Measurements from ENCODE around the gene PPP1R13L. TPM values are rescaled to one million over a fixed set of nuclear protein-coding genes. Genes with fewer than 3 reads are reported as not detected.
A peak's percentile ranks its signal among the peaks of the same experiment; 100 is the strongest.

The PPP1R13L gene
- total and polyA plus RNA-seq, 2 donors (not counting 1 experiment from before 2014, with no cell fraction given) = 7.4 to 9.2 TPM

DNA sequence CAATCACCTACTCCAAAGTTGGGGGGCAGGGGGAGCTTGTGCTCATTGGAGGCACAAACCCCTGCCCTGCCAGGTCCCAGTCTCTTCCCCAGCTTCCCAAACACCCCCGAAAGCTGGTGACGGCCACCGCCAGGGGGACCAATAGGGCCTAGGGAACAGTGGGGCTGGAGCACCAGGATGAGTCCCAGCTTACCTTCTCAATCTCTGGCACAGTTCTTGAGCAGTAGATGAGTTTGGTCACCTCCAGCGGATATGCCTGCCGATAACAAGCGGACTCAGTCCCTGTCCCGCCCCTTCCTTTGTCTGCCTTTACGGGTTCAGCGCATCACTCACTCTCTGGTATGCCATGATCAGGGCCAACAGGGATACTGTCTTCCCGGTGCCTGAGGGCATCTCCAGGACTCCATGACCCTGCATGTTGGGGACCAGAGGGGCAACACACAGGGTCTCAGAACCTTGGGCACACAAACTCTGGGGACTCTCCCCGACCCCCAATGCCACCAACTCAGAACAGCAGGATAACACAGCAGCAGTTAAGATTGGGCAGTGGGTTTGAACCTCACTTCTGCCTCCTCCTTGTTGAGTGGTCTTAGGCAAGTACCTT, 36.0 kb downstream of the PPP1R13L start:
- Histone ChIP-seq H3K4me2 (replicated peaks; ENCODE audit: low read depth, low read length, poor library complexity, severe bottlenecking) (peak overlapping the region; percentile 94), H3K36me3 (replicated peaks in 1 of 2; ENCODE audit: control extremely low read depth in 1 of 2, control insufficient read depth in 1 of 2, extremely low read depth in 1 of 2, insufficient read depth in 2 of 2, low read length in 1 of 2) (peaks cover 0 to 5% of the 10 kb centered on the region in 2 experiments), H3K79me2 (ENCODE audit: control insufficient read depth, insufficient read depth, low read length) (peaks cover 7% of the 10 kb centered on the region), H2AFZ (ENCODE audit: insufficient read depth, low read depth, low read length, poor library complexity, severe bottlenecking) (no peak overlapping the region), H4K20me1 (ENCODE audit: control insufficient read depth, insufficient read depth, low read length, poor library complexity, severe bottlenecking) (no peaks in the 10 kb centered on the region), H3K27me3 (replicated peaks in 1 of 4; ENCODE audit: control extremely low read depth in 1 of 4, control insufficient read depth in 3 of 4, insufficient read depth in 4 of 4, low read length in 3 of 4) (no peaks in the 10 kb centered on the region), H3K4me1 (ENCODE audit: control insufficient read depth in 2 of 2, insufficient read depth in 2 of 2, low read length in 2 of 2) (peaks cover 3 to 12% of the 10 kb centered on the region in 2 donors), H3K9ac (ENCODE audit: low read length) (no peak overlapping the region), H3K9me3 (ENCODE audit: control extremely low read depth in 1 of 3, control insufficient read depth in 2 of 3, insufficient read depth in 1 of 3, low read length in 2 of 3) (no peaks in the 10 kb centered on the region), H3K27ac (ENCODE audit: low read length in 2 of 2) (no peak overlapping the region), H3K4me3 (ENCODE audit: control extremely low read depth in 1 of 5, extremely low read depth in 1 of 5, insufficient read depth in 1 of 5, low read depth in 2 of 5, low read length in 4 of 5) (no peak overlapping the region)
- POLR2A ChIA-PET = no interaction called here
- DNase-seq (no peak), ATAC-seq (ENCODE audit: low read depth) (no peak)
- no peaks in the 10 kb centered on the region for H3K9me3 Mint-ChIP-seq (ENCODE audit: insufficient read depth)
- H3K4me1 Mint-ChIP-seq = peaks cover 12% of the 10 kb centered on the region
- TF ChIP-seq, protein P1, sequence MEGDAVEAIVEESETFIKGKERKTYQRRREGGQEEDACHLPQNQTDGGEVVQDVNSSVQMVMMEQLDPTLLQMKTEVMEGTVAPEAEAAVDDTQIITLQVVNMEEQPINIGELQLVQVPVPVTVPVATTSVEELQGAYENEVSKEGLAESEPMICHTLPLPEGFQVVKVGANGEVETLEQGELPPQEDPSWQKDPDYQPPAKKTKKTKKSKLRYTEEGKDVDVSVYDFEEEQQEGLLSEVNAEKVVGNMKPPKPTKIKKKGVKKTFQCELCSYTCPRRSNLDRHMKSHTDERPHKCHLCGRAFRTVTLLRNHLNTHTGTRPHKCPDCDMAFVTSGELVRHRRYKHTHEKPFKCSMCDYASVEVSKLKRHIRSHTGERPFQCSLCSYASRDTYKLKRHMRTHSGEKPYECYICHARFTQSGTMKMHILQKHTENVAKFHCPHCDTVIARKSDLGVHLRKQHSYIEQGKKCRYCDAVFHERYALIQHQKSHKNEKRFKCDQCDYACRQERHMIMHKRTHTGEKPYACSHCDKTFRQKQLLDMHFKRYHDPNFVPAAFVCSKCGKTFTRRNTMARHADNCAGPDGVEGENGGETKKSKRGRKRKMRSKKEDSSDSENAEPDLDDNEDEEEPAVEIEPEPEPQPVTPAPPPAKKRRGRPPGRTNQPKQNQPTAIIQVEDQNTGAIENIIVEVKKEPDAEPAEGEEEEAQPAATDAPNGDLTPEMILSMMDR (IDR thresholded peaks at IDR 0.05) = no peak
- TF ChIP-seq EZH2 (IDR thresholded peaks at IDR 0.05; ENCODE audit: borderline replicate concordance, insufficient read depth, low read depth, low read length, poor library complexity, severe bottlenecking) = no peak
- no peaks in the 10 kb centered on the region for H3K27me3 Mint-ChIP-seq
- intact Hi-C loops (cut with micrococcal nuclease) = no loop called here
- H3K27ac Mint-ChIP-seq = no peak overlapping the region
- CTCF ChIA-PET = interaction anchor here (1.4 kb wide), 1 partner anchor 70 kb away, joined by 3 read pairs; no protein-coding TSS in a partner anchor
- WGBS (ENCODE audit: insufficient coverage) = 97% methylated on average over 11 of the region's 11 CpGs
- peak overlapping the region; percentile 67 for H3K4me3 Mint-ChIP-seq

DNA sequence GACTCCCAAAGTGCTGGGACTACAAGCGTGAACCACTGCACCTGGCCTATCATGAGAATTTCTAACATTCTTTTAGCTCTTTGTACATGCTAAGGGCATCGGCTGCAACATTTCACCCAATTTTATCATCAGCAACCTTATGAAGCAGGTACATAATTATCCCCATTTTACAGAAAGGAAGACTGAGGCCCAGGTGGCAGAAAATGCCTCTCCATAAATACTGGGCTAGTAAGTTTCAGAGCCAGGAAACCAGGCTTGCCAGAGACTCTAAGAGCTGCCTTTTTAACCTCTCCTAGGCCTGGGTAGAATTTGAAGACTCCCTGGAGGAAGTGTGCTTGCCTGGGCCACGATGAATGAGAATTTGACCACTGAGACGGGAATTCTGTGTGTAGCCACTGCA, 36.7 kb downstream of the PPP1R13L start:
- Histone ChIP-seq H3K27me3 (replicated peaks in 1 of 4; ENCODE audit: control extremely low read depth in 1 of 4, control insufficient read depth in 3 of 4, insufficient read depth in 4 of 4, low read length in 3 of 4) (no peaks in the 10 kb centered on the region), H3K27ac (ENCODE audit: low read length in 2 of 2) (no peak overlapping the region), H3K4me3 (ENCODE audit: control extremely low read depth in 1 of 5, extremely low read depth in 1 of 5, insufficient read depth in 1 of 5, low read depth in 2 of 5, low read length in 4 of 5) (no peak overlapping the region), H4K20me1 (ENCODE audit: control insufficient read depth, insufficient read depth, low read length, poor library complexity, severe bottlenecking) (no peaks in the 10 kb centered on the region), H3K9me3 (ENCODE audit: control extremely low read depth in 1 of 3, control insufficient read depth in 2 of 3, insufficient read depth in 1 of 3, low read length in 2 of 3) (no peaks in the 10 kb centered on the region), H3K9ac (ENCODE audit: low read length) (no peak overlapping the region), H2AFZ (ENCODE audit: insufficient read depth, low read depth, low read length, poor library complexity, severe bottlenecking) (no peak overlapping the region), H3K4me2 (replicated peaks; ENCODE audit: low read depth, low read length, poor library complexity, severe bottlenecking) (no peak overlapping the region), H3K36me3 (replicated peaks in 1 of 2; ENCODE audit: control extremely low read depth in 1 of 2, control insufficient read depth in 1 of 2, extremely low read depth in 1 of 2, insufficient read depth in 2 of 2, low read length in 1 of 2) (peaks cover 0 to 5% of the 10 kb centered on the region in 2 experiments), H3K79me2 (ENCODE audit: control insufficient read depth, insufficient read depth, low read length) (peaks cover 7% of the 10 kb centered on the region), H3K4me1 (ENCODE audit: control insufficient read depth in 2 of 2, insufficient read depth in 2 of 2, low read length in 2 of 2) (peaks cover 3 to 12% of the 10 kb centered on the region in 2 donors)
- Mint-ChIP-seq H3K27me3 (no peaks in the 10 kb centered on the region), H3K4me1 (peaks cover 12% of the 10 kb centered on the region), H3K9me3 (ENCODE audit: insufficient read depth) (no peaks in the 10 kb centered on the region), H3K4me3 (no peak overlapping the region), H3K27ac (no peak overlapping the region)
- intact Hi-C loops (cut with micrococcal nuclease) = no loop called here
- DNase-seq (no peak), ATAC-seq (ENCODE audit: low read depth) (no peak)
- no peak for TF ChIP-seq EZH2 (IDR thresholded peaks at IDR 0.05; ENCODE audit: borderline replicate concordance, insufficient read depth, low read depth, low read length, poor library complexity, severe bottlenecking)
- TF ChIP-seq, protein P1 (IDR thresholded peaks at IDR 0.05) = no peak
- ChIA-PET POLR2A (no interaction called here), CTCF (interaction anchor here (1.4 kb wide), 1 partner anchor 71 kb away, joined by 3 read pairs; no protein-coding TSS in a partner anchor)
- WGBS (ENCODE audit: insufficient coverage) = 100% methylated on average over 4 of the region's 4 CpGs

Measured in B cell (primary cell).